HEK293 (cell line): Measurements from ENCODE around the gene EYS.
"Not testable (repeated sequence)": the region's sequence is repeated elsewhere in the genome, so short reads cannot be mapped to it uniquely, and the experiment has no call there.

Experiments
- CTCF ChIA-PET: fragments of 350-600 bp; formaldehyde crosslinking; extraction: SDS; loops from one replicate; lab custom pipeline; 2021; ENCODE audit warnings: antibody characterized with exemption; lab: Yijun Ruan, JAX
- POLR2A ChIA-PET: fragments of 300-600 bp; formaldehyde crosslinking; extraction: SDS; loops from one replicate; lab custom pipeline; 2020; ENCODE audit warnings: antibody characterized with exemption, inconsistent platforms; lab: Yijun Ruan, JAX
- H3K27ac ChIP-seq: fragments of 200-500 bp; sonication (Bioruptor generic); 2 replicates; pipeline ENCODE4 v1.5.1; 2014; ENCODE audit warnings: low read depth, low read length, control low read depth, inconsistent platforms; ENCODE audit errors: extremely low read depth
- H3K36me3 ChIP-seq, 2 experiments: fragments of 200-500 bp in 1 of 2; sonication (Bioruptor generic) in 1 of 2; 1 replicate in 1 of 2; 2 replicates in 1 of 2; pipeline ENCODE4 v1.5.1; 2014 to 2017; ENCODE audit warnings: inconsistent platforms in 2 of 2, low read length in 2 of 2; ENCODE audit not compliant: control insufficient read depth in 2 of 2, insufficient read depth in 1 of 2
- H3K4me1 ChIP-seq: fragments of 200-500 bp; sonication (Bioruptor generic); 2 replicates; pipeline ENCODE4 v1.5.1; 2014; ENCODE audit warnings: mild to moderate bottlenecking, low read length, inconsistent platforms; ENCODE audit not compliant: control insufficient read depth, insufficient read depth
- H3K4me3 ChIP-seq: 2 replicates; pipeline ENCODE4 v1.5.1; 2011; ENCODE audit warnings: low read depth, mild to moderate bottlenecking, control low read depth, low read length, moderate library complexity
- H3K9me3 ChIP-seq: fragments of 200-500 bp; sonication (Bioruptor generic); 2 replicates; pipeline ENCODE4 v1.5.1; 2014; ENCODE audit warnings: low read depth, low read length, inconsistent platforms; ENCODE audit not compliant: control insufficient read depth, insufficient read depth
- KLF10 ChIP-seq: fragments of 450-650 bp; IDR thresholded peaks from 2 replicates; pipeline ENCODE4 v1.5.1; 2018; ENCODE audit warnings: missing biosample characterization, mild to moderate bottlenecking, missing genetic modification characterization
- ZFP41 ChIP-seq: fragments of 450-650 bp; formaldehyde crosslinking; IDR thresholded peaks from 2 replicates; pipeline ENCODE4 v1.5.1; 2016; ENCODE audit warnings: missing biosample characterization, missing genetic modification characterization, borderline replicate concordance
- ZNF138 ChIP-seq: fragments of 450-650 bp; formaldehyde crosslinking; IDR thresholded peaks from 2 replicates; pipeline ENCODE4 v1.5.1; 2016; ENCODE audit warnings: missing biosample characterization, missing genetic modification characterization, borderline replicate concordance
- ZNF155 ChIP-seq: fragments of 450-650 bp; formaldehyde crosslinking; IDR thresholded peaks from 2 replicates; pipeline ENCODE4 v1.5.1; 2016; ENCODE audit warnings: missing biosample characterization, missing genetic modification characterization
- ZNF175 ChIP-seq: fragments of 450-650 bp; formaldehyde crosslinking; IDR thresholded peaks from 2 replicates; pipeline ENCODE4 v1.5.1; 2016; ENCODE audit warnings: missing biosample characterization, missing genetic modification characterization
- ZNF274 ChIP-seq, 2 experiments: fragments of 200-500 bp in 1 of 2; fragments of 450-650 bp in 1 of 2; sonication (Bioruptor generic) in 1 of 2; formaldehyde crosslinking in 1 of 2; IDR thresholded peaks; 2 replicates each; pipeline versions ENCODE4 v1.5.1 to v1.6.1; 2014 to 2016; ENCODE audit warnings: borderline replicate concordance in 1 of 2, inconsistent platforms in 1 of 2, low read length in 1 of 2, missing biosample characterization in 1 of 2, missing genetic modification characterization in 1 of 2
- ZNF311 ChIP-seq: fragments of 450-650 bp; formaldehyde crosslinking; IDR thresholded peaks from 2 replicates; pipeline ENCODE4 v1.5.1; 2017; ENCODE audit warnings: missing biosample characterization, missing genetic modification characterization, borderline replicate concordance
- ZNF416 ChIP-seq: fragments of 450-650 bp; formaldehyde crosslinking; IDR thresholded peaks from 2 replicates; pipeline ENCODE4 v1.5.1; 2016; ENCODE audit warnings: missing biosample characterization, missing genetic modification characterization
- ZNF473 ChIP-seq: fragments of 450-650 bp; formaldehyde crosslinking; IDR thresholded peaks from 2 replicates; pipeline ENCODE4 v1.5.1; 2017; ENCODE audit warnings: missing biosample characterization, missing genetic modification characterization
- ZNF501 ChIP-seq: fragments of 450-650 bp; formaldehyde crosslinking; IDR thresholded peaks from 2 replicates; pipeline ENCODE4 v1.5.1; 2016; ENCODE audit warnings: missing biosample characterization, missing genetic modification characterization
- ZNF521 ChIP-seq: fragments of 450-650 bp; formaldehyde crosslinking; IDR thresholded peaks from 2 replicates; pipeline ENCODE4 v1.5.1; 2017; ENCODE audit warnings: missing biosample characterization, mild to moderate bottlenecking, missing genetic modification characterization
- ZNF623 ChIP-seq: fragments of 450-650 bp; formaldehyde crosslinking; IDR thresholded peaks from 2 replicates; pipeline ENCODE4 v1.5.1; 2016; ENCODE audit warnings: missing biosample characterization, missing genetic modification characterization
- ZNF654 ChIP-seq: fragments of 450-650 bp; formaldehyde crosslinking; IDR thresholded peaks from 2 replicates; pipeline ENCODE4 v1.5.1; 2016; ENCODE audit warnings: low read depth, missing biosample characterization, missing genetic modification characterization
- ZNF658 ChIP-seq: fragments of 450-650 bp; formaldehyde crosslinking; IDR thresholded peaks from 2 replicates; pipeline ENCODE4; 2016; ENCODE audit warnings: missing biosample characterization, missing genetic modification characterization
- ZNF785 ChIP-seq: fragments of 450-650 bp; formaldehyde crosslinking; IDR thresholded peaks from 2 replicates; pipeline ENCODE4 v1.5.1; 2016; ENCODE audit warnings: missing biosample characterization, missing genetic modification characterization
- ZSCAN30 ChIP-seq: fragments of 450-650 bp; IDR thresholded peaks from 2 replicates; pipeline ENCODE4 v1.5.1; 2018; ENCODE audit warnings: missing biosample characterization, mild to moderate bottlenecking, missing genetic modification characterization, moderate library complexity
- TF ChIP-seq, protein P1 (sequence below): fragments of 450-650 bp; formaldehyde crosslinking; IDR thresholded peaks from 2 replicates; pipeline ENCODE4 v1.5.1; 2016; ENCODE audit warnings: missing biosample characterization, missing genetic modification characterization
- TF ChIP-seq, protein P2 (sequence below): fragments of 450-650 bp; IDR thresholded peaks from 2 replicates; pipeline ENCODE4 v1.5.1; 2018; ENCODE audit warnings: missing biosample characterization, missing genetic modification characterization
- TF ChIP-seq, protein P3 (sequence below): fragments of 450-650 bp; formaldehyde crosslinking; IDR thresholded peaks from 2 replicates; pipeline ENCODE4 v1.5.1; 2017; ENCODE audit warnings: missing biosample characterization, missing genetic modification characterization
- TF ChIP-seq, protein P4 (sequence below): fragments of 450-650 bp; formaldehyde crosslinking; IDR thresholded peaks from 2 replicates; pipeline ENCODE4 v1.5.1; 2016; ENCODE audit warnings: missing biosample characterization, missing genetic modification characterization
- TF ChIP-seq, protein P5 (sequence below): fragments of 450-650 bp; formaldehyde crosslinking; IDR thresholded peaks from 2 replicates; pipeline ENCODE4 v1.5.1; 2016; ENCODE audit warnings: missing biosample characterization, missing genetic modification characterization

Gene EYS

DNA sequence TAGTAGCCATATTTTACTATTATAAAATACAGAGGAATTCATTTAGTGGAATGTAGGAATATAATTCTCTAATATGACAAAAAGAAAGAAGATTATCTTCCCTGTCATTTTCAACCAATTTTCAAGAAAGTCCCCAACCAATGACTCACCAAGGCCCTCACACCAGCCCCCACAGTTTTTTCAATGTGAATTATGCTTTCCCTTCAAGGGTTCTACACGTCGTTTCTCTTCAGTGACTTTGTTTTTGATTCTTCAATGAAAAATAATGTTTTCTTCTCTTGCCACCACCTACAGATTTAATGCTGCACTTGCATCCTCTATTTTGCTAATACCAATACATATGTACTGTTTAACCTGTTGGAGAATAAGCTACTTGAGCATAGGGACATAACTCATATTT lies 1230.1 kb downstream of the EYS start (continued):
- no peak for TF ChIP-seq ZNF658 (tag by site-specific recombination)

DNA sequence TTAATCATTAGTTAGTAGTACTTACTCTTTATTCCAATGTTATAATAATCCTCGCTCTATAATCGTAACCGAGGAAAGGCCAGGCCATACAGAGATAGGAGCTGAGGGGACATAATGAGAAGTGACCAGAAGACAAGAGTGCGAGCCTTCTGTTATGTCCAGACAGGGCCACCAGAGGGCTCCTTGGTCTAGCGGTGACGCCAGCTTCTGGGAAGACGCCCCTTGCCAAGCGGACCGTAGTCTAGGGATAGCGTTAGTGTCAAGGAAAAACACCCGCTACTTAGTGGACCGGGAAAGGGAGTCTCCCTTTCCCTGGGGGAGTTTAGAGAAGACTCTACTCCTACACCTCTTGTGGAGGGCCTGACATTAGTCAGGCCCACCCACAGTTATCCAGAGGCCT lies 1237.6 kb downstream of the EYS start:
- H3K27ac ChIP-seq, H3K4me1 ChIP-seq, H3K9me3 ChIP-seq, POLR2A ChIA-PET, H3K4me3 ChIP-seq: not testable (repeated sequence)
- CTCF ChIA-PET, result interaction anchor here (0.6 to 1.2 kb wide), 5 partner anchors 9 to 1933 kb away, joined by 3 to 6 read pairs (median 4); no protein-coding TSS in a partner anchor
- TF ChIP-seq ZNF654 (tag by site-specific recombination), result peak; percentile 33
- TF ChIP-seq, all 188 proteins: peak for 1; not testable (repeated sequence) for 187
- H3K36me3 ChIP-seq, result not testable (repeated sequence)

DNA sequence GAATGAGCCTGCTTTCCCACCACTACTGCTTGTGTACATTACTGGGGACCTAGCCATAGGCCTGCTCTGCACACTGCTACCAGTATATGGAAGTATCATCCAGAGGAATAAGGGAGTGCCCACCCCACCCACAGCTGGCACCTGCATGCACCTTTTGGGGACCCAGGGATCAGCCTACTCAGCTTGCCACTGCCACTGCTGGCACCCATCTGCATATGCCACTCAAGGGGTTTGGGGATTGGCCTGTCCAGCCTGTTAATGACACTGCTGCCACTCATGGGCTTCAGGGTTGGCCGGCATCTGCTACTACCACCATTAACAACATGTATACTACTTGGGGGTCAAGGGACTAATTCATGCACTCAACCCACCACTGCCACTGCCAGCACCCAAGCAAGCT lies 1239.4 kb downstream of the EYS start:
- H3K36me3 ChIP-seq, result no peaks in the 10 kb centered on the region
- no peaks in the 10 kb centered on the region for H3K4me1 ChIP-seq
- POLR2A ChIA-PET, result no interaction called here
- TF ChIP-seq KLF10 (no peak), ZSCAN30 (tag by site-specific recombination) (no peak), ZNF473 (no peak), ZNF623 (no peak), ZNF311 (no peak)
- TF ChIP-seq, protein P1, sequence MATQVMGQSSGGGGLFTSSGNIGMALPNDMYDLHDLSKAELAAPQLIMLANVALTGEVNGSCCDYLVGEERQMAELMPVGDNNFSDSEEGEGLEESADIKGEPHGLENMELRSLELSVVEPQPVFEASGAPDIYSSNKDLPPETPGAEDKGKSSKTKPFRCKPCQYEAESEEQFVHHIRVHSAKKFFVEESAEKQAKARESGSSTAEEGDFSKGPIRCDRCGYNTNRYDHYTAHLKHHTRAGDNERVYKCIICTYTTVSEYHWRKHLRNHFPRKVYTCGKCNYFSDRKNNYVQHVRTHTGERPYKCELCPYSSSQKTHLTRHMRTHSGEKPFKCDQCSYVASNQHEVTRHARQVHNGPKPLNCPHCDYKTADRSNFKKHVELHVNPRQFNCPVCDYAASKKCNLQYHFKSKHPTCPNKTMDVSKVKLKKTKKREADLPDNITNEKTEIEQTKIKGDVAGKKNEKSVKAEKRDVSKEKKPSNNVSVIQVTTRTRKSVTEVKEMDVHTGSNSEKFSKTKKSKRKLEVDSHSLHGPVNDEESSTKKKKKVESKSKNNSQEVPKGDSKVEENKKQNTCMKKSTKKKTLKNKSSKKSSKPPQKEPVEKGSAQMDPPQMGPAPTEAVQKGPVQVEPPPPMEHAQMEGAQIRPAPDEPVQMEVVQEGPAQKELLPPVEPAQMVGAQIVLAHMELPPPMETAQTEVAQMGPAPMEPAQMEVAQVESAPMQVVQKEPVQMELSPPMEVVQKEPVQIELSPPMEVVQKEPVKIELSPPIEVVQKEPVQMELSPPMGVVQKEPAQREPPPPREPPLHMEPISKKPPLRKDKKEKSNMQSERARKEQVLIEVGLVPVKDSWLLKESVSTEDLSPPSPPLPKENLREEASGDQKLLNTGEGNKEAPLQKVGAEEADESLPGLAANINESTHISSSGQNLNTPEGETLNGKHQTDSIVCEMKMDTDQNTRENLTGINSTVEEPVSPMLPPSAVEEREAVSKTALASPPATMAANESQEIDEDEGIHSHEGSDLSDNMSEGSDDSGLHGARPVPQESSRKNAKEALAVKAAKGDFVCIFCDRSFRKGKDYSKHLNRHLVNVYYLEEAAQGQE, result no peak
- H3K9me3 ChIP-seq, result no peaks in the 10 kb centered on the region
- CTCF ChIA-PET, result interaction anchor here (0.7 kb wide), 1 partner anchor 1175 kb away, joined by 3 read pairs; no protein-coding TSS in a partner anchor
- no peak overlapping the region for H3K4me3 ChIP-seq
- no peak overlapping the region for H3K27ac ChIP-seq

DNA sequence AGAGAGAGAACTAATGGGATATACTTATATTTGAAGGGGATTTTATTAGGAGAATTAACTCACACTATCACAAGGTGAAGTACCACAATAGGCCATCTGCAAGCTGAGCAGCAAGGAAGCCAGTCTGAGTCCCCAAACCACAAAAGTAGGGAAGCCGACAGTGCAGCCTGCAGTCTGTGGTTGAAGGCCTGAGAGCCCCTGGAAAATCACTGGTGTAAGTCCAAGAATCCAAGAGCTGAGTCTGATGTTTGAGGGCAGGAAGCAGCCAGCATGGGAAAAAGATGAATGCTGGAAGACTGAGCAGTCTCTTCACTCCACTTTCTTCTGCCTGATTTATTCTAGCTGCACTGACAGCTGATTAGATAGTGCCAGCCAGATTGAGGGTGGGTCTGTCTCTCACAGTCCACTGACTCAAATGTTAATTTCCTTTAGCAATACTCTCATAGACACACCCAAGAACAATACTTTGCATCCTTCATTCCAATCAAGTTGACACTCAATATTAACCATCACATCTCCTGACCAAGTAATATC lies 1247.5 kb downstream of the EYS start:
- ChIA-PET CTCF (no interaction called here), POLR2A (no interaction called here)
- no peak for TF ChIP-seq ZNF138
- TF ChIP-seq, protein P2, sequence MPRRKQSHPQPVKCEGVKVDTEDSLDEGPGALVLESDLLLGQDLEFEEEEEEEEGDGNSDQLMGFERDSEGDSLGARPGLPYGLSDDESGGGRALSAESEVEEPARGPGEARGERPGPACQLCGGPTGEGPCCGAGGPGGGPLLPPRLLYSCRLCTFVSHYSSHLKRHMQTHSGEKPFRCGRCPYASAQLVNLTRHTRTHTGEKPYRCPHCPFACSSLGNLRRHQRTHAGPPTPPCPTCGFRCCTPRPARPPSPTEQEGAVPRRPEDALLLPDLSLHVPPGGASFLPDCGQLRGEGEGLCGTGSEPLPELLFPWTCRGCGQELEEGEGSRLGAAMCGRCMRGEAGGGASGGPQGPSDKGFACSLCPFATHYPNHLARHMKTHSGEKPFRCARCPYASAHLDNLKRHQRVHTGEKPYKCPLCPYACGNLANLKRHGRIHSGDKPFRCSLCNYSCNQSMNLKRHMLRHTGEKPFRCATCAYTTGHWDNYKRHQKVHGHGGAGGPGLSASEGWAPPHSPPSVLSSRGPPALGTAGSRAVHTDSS (tag by site-specific recombination), result no peak
- TF ChIP-seq, protein P3, sequence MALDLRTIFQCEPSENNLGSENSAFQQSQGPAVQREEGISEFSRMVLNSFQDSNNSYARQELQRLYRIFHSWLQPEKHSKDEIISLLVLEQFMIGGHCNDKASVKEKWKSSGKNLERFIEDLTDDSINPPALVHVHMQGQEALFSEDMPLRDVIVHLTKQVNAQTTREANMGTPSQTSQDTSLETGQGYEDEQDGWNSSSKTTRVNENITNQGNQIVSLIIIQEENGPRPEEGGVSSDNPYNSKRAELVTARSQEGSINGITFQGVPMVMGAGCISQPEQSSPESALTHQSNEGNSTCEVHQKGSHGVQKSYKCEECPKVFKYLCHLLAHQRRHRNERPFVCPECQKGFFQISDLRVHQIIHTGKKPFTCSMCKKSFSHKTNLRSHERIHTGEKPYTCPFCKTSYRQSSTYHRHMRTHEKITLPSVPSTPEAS (tag by site-specific recombination), result no peak
- TF ChIP-seq, protein P4, sequence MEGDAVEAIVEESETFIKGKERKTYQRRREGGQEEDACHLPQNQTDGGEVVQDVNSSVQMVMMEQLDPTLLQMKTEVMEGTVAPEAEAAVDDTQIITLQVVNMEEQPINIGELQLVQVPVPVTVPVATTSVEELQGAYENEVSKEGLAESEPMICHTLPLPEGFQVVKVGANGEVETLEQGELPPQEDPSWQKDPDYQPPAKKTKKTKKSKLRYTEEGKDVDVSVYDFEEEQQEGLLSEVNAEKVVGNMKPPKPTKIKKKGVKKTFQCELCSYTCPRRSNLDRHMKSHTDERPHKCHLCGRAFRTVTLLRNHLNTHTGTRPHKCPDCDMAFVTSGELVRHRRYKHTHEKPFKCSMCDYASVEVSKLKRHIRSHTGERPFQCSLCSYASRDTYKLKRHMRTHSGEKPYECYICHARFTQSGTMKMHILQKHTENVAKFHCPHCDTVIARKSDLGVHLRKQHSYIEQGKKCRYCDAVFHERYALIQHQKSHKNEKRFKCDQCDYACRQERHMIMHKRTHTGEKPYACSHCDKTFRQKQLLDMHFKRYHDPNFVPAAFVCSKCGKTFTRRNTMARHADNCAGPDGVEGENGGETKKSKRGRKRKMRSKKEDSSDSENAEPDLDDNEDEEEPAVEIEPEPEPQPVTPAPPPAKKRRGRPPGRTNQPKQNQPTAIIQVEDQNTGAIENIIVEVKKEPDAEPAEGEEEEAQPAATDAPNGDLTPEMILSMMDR (tag by site-specific recombination), result no peak
- TF ChIP-seq ZNF785 (tag by site-specific recombination), result no peak
- TF ChIP-seq ZNF155 (tag by site-specific recombination), result no peak
- TF ChIP-seq, protein P5, sequence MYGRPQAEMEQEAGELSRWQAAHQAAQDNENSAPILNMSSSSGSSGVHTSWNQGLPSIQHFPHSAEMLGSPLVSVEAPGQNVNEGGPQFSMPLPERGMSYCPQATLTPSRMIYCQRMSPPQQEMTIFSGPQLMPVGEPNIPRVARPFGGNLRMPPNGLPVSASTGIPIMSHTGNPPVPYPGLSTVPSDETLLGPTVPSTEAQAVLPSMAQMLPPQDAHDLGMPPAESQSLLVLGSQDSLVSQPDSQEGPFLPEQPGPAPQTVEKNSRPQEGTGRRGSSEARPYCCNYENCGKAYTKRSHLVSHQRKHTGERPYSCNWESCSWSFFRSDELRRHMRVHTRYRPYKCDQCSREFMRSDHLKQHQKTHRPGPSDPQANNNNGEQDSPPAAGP (tag by site-specific recombination), result no peak
- TF ChIP-seq ZNF521 (tag by site-specific recombination), result no peak
- no peak for TF ChIP-seq ZNF416
- TF ChIP-seq ZNF175 (tag by site-specific recombination), result no peak
- TF ChIP-seq ZNF274 (IDR thresholded peaks at IDR 0.05; ENCODE audit: low read length), result no peak
- no peak for TF ChIP-seq ZNF274 (tag by site-specific recombination; IDR thresholded peaks at IDR 0.05; ENCODE audit: borderline replicate concordance)
- no peak for TF ChIP-seq ZNF501 (tag by site-specific recombination)
- TF ChIP-seq ZFP41 (tag by site-specific recombination), result no peak

More for the DNA sequence above, 1247.5 kb downstream of the EYS start:
- Histone ChIP-seq H3K36me3 (no peaks in the 10 kb centered on the region), H3K27ac (no peak overlapping the region), H3K4me3 (no peak overlapping the region), H3K9me3 (no peaks in the 10 kb centered on the region), H3K4me1 (no peaks in the 10 kb centered on the region)
